Testis (tissue), 3 donors: ENCODE data around the gene FGF19. TPM values are rescaled to one million over a fixed set of nuclear protein-coding genes. Genes with fewer than 3 reads are reported as not detected.

ENCODE experiments used
- DNase-seq: peaks from one replicate; pipeline ENCODE4 v3.0.0-alpha.2; 2019
- H3K27ac ChIP-seq, 2 donors: fragments of 200-600 bp; sonication (generic); one replicate each; pipeline ENCODE4 v1.5.1; 2019
- H3K27me3 ChIP-seq: fragments of 200-600 bp; sonication (generic); one replicate; pipeline ENCODE4 v1.5.1; 2019
- H3K36me3 ChIP-seq: fragments of 200-600 bp; sonication (generic); one replicate; pipeline ENCODE4 v1.5.1; 2017; ENCODE audit warnings: low read depth; ENCODE audit errors: missing control alignments
- H3K4me1 ChIP-seq: fragments of 200-600 bp; sonication (generic); one replicate; pipeline ENCODE4 v1.5.1; 2019
- H3K4me3 ChIP-seq, 2 donors: fragments of 200-600 bp; sonication (generic); one replicate each; pipeline ENCODE4 v1.5.1; 2017 to 2019
- H3K9me3 ChIP-seq: fragments of 200-600 bp; sonication (generic); one replicate; pipeline ENCODE4 v1.5.1; 2017
- POLR2A ChIP-seq: fragments of 450-650 bp; IDR thresholded peaks from one replicate; pipeline ENCODE4 v1.6.1; 2017; ENCODE audit warnings: antibody characterized with exemption, mild to moderate bottlenecking, moderate library complexity
- WGBS, 2 donors: methylation state at CpG; one replicate each; pipeline ENCODE4 v1.1.5; 2018; 5-methylcytosine and 5-hydroxymethylcytosine counted together
- intact Hi-C: fragments of 100-400 bp; cut with DNase I; formaldehyde crosslinking; loops from one replicate; pipeline ENCODE4 v1.15.1; 2023; ENCODE audit warnings: low total_unique reads
- polyA plus RNA-seq: library from polyadenylated mRNA; stranded (reverse); fragments of 350-450 nt; fragmentation: Illumina TruSeq; extraction: RNeasy Lipid Tissue Mini Kit (QIAGEN cat#74804); gene quantifications from one replicate; pipeline ENCODE4 v1.2.3, GENCODE V29; 2014; ENCODE audit warnings: low read depth, low replicate concordance; ENCODE audit not compliant: insufficient read depth
- total RNA-seq, 2 donors: library from RNA; depleted of rRNA; stranded (reverse); fragments of >200 nt; gene quantifications; one replicate each; pipeline ENCODE4 v1.2.3, GENCODE V29; 2016
- TF ChIP-seq, protein P1 (sequence below), 3 experiments: fragments of 450-650 bp in 2 of 3; fragments of 200-600 bp in 1 of 3; sonication (generic) in 1 of 3; IDR thresholded peaks; one replicate each; pipeline ENCODE4 v1.5.1; 2016 to 2019; ENCODE audit warnings: antibody characterized with exemption in 3 of 3, mild to moderate bottlenecking in 2 of 3, moderate library complexity in 1 of 3

FGF19 gene
- total and polyA plus RNA-seq, 3 donors from 2014 or later: 0.31 to 0.37 (median 0.31) TPM

DNA sequence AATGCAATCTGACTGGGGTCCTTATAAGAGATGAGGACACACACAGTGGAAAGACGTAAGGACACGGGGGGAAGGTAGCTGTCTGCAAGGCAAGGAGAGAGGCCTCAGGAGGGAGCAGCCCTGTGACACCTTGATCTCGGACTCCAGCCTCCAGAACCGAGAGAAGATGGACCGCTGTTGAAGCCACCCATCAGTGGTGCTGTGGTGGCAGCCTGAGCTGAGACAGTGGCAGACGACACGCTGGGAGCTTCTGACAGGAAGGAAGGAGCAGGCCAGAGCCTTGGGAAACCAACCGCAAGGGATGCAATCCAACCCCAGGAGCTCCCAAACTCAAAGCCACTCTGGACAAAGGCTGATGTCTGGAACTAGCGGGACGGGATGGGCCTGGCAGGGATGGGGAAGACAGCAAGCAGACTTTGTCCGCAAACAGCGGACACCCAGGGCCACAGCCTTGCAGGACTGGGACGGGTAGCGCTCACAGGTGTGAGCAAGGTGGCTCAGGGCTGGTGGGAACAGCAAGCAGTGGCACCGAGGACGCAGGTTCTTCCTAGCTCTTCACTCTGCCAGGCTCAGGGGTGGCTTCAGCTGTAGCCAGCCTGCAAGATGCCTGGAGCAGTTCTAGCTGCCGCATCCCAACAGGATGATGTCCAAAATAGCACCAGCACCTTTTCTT lies 39.6 kb downstream of the FGF19 start:
- no peaks in the 10 kb centered on the region for H3K36me3 ChIP-seq

GRCh38 chr11:69663326-69663725 lies 40.5 kb downstream of the FGF19 start:
- H3K4me3 ChIP-seq: no peak overlapping the region

More for the DNA sequence above, 39.6 kb downstream of the FGF19 start:
- intact Hi-C loops: no loop called here
- Histone ChIP-seq H3K9me3 (no peaks in the 10 kb centered on the region), H3K4me1 (no peaks in the 10 kb centered on the region), H3K27ac (no peak overlapping the region), H3K4me3 (no peak overlapping the region), H3K27me3 (no peaks in the 10 kb centered on the region)
- TF ChIP-seq, protein P1, sequence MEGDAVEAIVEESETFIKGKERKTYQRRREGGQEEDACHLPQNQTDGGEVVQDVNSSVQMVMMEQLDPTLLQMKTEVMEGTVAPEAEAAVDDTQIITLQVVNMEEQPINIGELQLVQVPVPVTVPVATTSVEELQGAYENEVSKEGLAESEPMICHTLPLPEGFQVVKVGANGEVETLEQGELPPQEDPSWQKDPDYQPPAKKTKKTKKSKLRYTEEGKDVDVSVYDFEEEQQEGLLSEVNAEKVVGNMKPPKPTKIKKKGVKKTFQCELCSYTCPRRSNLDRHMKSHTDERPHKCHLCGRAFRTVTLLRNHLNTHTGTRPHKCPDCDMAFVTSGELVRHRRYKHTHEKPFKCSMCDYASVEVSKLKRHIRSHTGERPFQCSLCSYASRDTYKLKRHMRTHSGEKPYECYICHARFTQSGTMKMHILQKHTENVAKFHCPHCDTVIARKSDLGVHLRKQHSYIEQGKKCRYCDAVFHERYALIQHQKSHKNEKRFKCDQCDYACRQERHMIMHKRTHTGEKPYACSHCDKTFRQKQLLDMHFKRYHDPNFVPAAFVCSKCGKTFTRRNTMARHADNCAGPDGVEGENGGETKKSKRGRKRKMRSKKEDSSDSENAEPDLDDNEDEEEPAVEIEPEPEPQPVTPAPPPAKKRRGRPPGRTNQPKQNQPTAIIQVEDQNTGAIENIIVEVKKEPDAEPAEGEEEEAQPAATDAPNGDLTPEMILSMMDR (IDR thresholded peaks at IDR 0.05): no peak
- no peak for TF ChIP-seq POLR2A
- no peak for DNase-seq
- WGBS, 2 donors: 93 to 95% methylated on average over 17 of the region's 17 CpGs

DNA sequence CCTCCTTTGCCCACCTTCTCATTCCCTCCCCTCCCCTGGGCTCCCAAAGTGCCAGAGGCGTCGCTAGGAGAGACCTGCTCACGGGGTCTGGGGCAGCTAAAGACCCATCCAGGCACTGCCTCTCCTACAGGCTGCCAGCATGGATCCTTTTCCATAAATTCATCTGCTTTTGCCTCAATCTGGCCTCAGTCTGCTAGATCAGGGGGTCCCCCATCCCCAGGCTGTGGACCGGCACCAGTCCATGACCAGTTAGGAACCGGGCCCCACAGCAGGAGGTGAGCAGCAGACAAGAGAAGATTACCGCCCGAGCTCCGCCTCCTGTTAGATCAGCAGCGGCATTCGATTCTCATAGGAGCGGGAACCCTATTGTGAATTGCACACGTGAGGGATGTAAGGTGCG lies 41.0 kb downstream of the FGF19 start:
- H3K27ac ChIP-seq: no peak overlapping the region
- H3K4me1 ChIP-seq: no peaks in the 10 kb centered on the region
- no peaks in the 10 kb centered on the region for H3K9me3 ChIP-seq
- no peak for DNase-seq
- no peaks in the 10 kb centered on the region for H3K27me3 ChIP-seq
- H3K4me3 ChIP-seq: no peak overlapping the region
- H3K36me3 ChIP-seq: no peaks in the 10 kb centered on the region
- whole genome bisulfite sequencing, 2 donors: 89 to 91% methylated on average over 13 of the region's 13 CpGs
- TF ChIP-seq POLR2A: no peak
- TF ChIP-seq, protein P1 (IDR thresholded peaks at IDR 0.05): no peak
- intact Hi-C loops: no loop called here

More at GRCh38 chr11:69663326-69663725, 40.5 kb downstream of the FGF19 start:
- Histone ChIP-seq H3K4me1 (no peaks in the 10 kb centered on the region), H3K27ac (no peak overlapping the region), H3K36me3 (no peaks in the 10 kb centered on the region), H3K27me3 (no peaks in the 10 kb centered on the region), H3K9me3 (no peaks in the 10 kb centered on the region)
- intact Hi-C loops: no loop called here
- DNase-seq: no peak
- 91% methylated on average over 5 to 6 of the region's 6 CpGs for WGBS, 2 donors
- TF ChIP-seq, protein P1 (IDR thresholded peaks at IDR 0.05): no peak
- TF ChIP-seq POLR2A: no peak

- H3K27me3 ChIP-seq: no peaks in the 10 kb centered on the region
- WGBS, 2 donors: 82 to 95% methylated on average over 16 of the region's 16 CpGs
- H3K4me1 ChIP-seq: no peaks in the 10 kb centered on the region
- no peaks in the 10 kb centered on the region for H3K36me3 ChIP-seq
- no peak overlapping the region for H3K4me3 ChIP-seq
- no peaks in the 10 kb centered on the region for H3K9me3 ChIP-seq
- intact Hi-C loops: no loop called here
- DNase-seq: no peak
- no peak for TF ChIP-seq POLR2A
- TF ChIP-seq, protein P1 (IDR thresholded peaks at IDR 0.05): no peak
- H3K27ac ChIP-seq: no peak overlapping the region
These were observed 41.7 kb downstream of the FGF19 start for GRCh38 chr11:69662021-69662698.

DNA sequence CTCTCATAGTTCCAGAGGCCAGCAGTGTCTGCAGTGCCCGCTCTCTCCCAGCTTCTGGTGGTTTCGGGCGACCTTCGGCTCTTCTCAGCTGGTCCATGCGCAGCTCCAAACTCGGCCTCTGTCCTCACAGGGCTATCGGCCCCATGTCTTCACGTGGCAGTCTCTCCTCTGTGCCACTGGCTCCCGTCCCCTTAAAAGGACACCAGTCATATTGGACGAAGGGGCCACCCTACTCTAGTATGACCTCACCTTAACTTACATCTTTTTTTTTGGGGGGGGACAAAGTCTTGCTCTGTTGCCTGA lies 42.5 kb downstream of the FGF19 start:
- TF ChIP-seq, protein P1 (IDR thresholded peaks at IDR 0.05): no peak
- TF ChIP-seq POLR2A: no peak
- H3K27ac ChIP-seq: no peak overlapping the region
- no peaks in the 10 kb centered on the region for H3K36me3 ChIP-seq
- H3K4me3 ChIP-seq: no peak overlapping the region
- H3K27me3 ChIP-seq: no peaks in the 10 kb centered on the region
- WGBS, 2 donors: 77 to 86% methylated on average over 10 of the region's 10 CpGs
- intact Hi-C loops: no loop called here
- H3K4me1 ChIP-seq: no peaks in the 10 kb centered on the region
- H3K9me3 ChIP-seq: no peaks in the 10 kb centered on the region
- no peak for DNase-seq
